ENCODE data around the gene CHM. TPM values are rescaled to one million over a fixed set of nuclear protein-coding genes. Genes with fewer than 3 reads are reported as not detected.

CHM gene
- total and polyA plus RNA-seq, 7 donors = 8.2 to 15.5 (median 13.1) TPM

DNA sequence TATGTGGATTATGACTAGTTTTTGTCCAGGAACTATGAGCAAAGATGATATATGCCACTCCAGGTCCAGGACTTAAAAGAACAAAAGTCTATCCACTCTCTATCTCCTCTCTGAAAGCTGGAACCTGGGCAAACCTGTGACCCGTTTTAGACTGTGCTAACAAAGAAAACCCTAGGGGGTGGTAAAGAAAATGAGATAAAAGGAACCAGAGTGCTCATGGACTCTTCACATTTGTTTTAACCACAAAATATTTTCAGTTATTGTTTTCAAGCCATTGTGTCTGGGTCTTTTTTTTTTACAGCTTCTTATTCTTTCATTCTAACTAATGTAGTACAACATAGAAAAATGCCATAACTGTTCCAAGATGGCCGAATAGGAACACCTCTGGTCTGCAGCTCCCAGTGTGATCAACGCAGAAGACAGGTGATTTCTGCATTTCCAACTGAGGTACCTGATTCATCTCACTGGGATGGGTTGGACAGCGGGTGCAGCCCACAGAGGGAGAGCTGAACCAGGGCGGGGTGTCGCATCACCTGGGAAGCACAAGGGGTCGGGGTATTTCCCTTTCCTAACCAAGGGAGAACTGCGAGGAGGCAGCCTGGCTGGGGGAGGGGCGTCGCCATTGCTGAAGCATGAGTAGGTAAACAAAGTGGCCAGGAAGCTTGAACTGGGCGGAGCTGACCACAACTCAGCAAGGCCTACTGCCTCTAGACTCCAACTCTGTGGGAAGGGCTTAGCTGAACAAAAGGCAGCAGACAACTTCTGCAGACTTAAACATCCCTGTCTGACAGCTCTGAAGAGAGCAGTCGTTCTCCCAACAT lies 45.1 kb downstream of the CHM start:
- TF ChIP-seq, protein P1, sequence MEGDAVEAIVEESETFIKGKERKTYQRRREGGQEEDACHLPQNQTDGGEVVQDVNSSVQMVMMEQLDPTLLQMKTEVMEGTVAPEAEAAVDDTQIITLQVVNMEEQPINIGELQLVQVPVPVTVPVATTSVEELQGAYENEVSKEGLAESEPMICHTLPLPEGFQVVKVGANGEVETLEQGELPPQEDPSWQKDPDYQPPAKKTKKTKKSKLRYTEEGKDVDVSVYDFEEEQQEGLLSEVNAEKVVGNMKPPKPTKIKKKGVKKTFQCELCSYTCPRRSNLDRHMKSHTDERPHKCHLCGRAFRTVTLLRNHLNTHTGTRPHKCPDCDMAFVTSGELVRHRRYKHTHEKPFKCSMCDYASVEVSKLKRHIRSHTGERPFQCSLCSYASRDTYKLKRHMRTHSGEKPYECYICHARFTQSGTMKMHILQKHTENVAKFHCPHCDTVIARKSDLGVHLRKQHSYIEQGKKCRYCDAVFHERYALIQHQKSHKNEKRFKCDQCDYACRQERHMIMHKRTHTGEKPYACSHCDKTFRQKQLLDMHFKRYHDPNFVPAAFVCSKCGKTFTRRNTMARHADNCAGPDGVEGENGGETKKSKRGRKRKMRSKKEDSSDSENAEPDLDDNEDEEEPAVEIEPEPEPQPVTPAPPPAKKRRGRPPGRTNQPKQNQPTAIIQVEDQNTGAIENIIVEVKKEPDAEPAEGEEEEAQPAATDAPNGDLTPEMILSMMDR (IDR thresholded peaks at IDR 0.05) = no peak
- Histone ChIP-seq H3K36me3 (ENCODE audit: insufficient read depth in 1 of 2, low read depth in 1 of 2) (no peaks in the 10 kb centered on the region), H3K27ac (no peak overlapping the region), H3K27me3 (ENCODE audit: insufficient read depth in 3 of 3, low read length in 2 of 3) (no peaks in the 10 kb centered on the region), H3K4me1 (no peaks in the 10 kb centered on the region), H3K4me3 (no peak overlapping the region), H3K9me3 (no peaks in the 10 kb centered on the region)
- intact Hi-C loops (cut with DNase I) = no loop called here
- 66 to 75% (median 74%) methylated on average over 12 of the region's 12 CpGs for WGBS, 3 donors
- ATAC-seq = no peak
- DNase-seq = no peak

DNA sequence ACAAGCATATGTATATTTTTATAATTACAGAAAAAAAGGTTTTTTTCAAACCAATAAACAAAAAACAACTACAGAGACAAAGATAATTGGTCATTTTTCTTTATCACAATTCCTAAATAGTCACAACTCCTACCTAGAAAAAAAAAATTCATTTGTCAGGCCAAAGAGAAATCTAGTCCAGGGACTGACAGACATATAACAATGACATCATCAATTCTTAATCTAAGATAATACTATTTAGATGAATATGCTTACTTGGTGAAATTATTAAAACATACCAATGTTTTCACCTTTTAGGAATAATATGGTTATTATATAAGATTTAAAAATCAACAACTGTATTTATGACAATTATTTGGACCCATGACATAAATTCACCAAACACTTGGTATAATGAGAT lies 48.4 kb downstream of the CHM start:
- Histone ChIP-seq H3K4me1 (no peaks in the 10 kb centered on the region), H3K9me3 (no peaks in the 10 kb centered on the region), H3K4me3 (no peak overlapping the region), H3K36me3 (ENCODE audit: insufficient read depth in 1 of 2, low read depth in 1 of 2) (no peaks in the 10 kb centered on the region), H3K27me3 (ENCODE audit: insufficient read depth in 3 of 3, low read length in 2 of 3) (no peaks in the 10 kb centered on the region), H3K27ac (no peak overlapping the region)
- TF ChIP-seq, protein P1 (IDR thresholded peaks at IDR 0.05) = no peak
- intact Hi-C loops (cut with DNase I) = no loop called here
- ATAC-seq = no peak
- DNase-seq = no peak

DNA sequence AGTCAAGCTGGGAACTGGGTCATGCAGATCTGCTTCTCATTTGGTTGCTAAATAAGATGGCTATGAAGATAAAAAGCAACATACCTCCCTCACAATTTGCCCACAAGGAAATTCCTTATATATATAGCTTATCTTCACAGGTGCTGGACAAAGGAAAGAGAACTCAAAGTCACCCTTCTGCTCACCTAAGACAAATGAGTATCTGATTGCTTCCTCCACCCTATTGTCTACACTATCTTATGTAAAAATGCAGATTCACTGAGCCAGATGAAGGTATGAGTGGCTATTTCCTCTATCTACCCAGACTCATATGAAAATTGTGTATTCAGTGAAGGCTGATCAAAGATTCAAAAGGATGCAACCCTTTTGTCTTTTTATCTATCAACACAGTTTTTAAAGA lies 50.8 kb downstream of the CHM start:
- TF ChIP-seq, protein P1 (IDR thresholded peaks at IDR 0.05) = no peak
- no peaks in the 10 kb centered on the region for H3K4me1 ChIP-seq
- H3K4me3 ChIP-seq = no peak overlapping the region
- ATAC-seq (no peak), DNase-seq (no peak)
- no peaks in the 10 kb centered on the region for H3K36me3 ChIP-seq (ENCODE audit: insufficient read depth in 1 of 2, low read depth in 1 of 2)
- no peaks in the 10 kb centered on the region for H3K27me3 ChIP-seq (ENCODE audit: insufficient read depth in 3 of 3, low read length in 2 of 3)
- intact Hi-C loops (cut with DNase I) = no loop called here
- H3K9me3 ChIP-seq = no peaks in the 10 kb centered on the region
- H3K27ac ChIP-seq = no peak overlapping the region

DNA sequence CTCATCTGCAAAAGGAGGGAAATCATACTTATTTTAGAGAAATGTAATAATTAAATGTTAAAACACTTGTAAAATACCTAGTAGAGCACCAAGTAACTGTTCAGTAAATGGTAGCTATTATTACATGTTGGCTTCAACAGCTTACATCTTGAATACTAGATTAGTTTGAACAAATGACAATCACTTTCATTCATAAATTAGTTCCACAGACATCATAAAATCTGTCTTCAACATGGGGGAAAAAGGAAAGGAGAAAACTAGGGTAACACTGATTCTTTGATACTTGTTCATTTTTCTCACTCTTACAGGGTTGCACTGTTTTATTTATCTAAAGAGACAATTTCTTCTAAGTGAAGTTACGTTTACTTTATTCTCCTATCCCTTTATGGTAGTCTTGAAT lies 51.7 kb downstream of the CHM start:
- TF ChIP-seq, protein P1 (IDR thresholded peaks at IDR 0.05) = no peak
- no peaks in the 10 kb centered on the region for H3K9me3 ChIP-seq
- no peaks in the 10 kb centered on the region for H3K4me1 ChIP-seq
- H3K27me3 ChIP-seq (ENCODE audit: insufficient read depth in 3 of 3, low read length in 2 of 3) = no peaks in the 10 kb centered on the region
- H3K4me3 ChIP-seq = no peak overlapping the region
- no peak overlapping the region for H3K27ac ChIP-seq
- WGBS, 3 donors = 79 to 96% (median 85%) methylated on average over 1 of the region's 1 CpG
- DNase-seq (no peak), ATAC-seq (no peak)
- intact Hi-C loops (cut with DNase I) = no loop called here
- H3K36me3 ChIP-seq (ENCODE audit: insufficient read depth in 1 of 2, low read depth in 1 of 2) = no peaks in the 10 kb centered on the region

DNA sequence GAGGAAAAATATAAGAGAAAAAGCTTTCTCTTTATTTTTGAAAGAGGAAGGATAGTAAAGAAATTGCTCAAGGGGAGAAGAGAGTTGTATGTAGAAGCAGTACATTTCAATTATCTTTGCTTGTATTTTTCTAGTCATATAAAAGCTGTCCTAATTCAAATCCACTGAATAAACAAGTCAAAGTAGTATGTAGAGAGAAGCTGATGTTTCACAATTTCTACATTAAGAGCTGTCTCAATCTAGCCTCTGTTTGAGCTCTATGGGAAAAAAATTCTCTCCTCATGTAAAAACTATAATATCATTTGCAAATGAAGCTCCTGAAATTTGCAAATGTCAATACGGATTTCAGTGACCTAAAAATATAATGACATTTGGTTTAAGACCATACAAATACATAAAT lies 52.6 kb downstream of the CHM start:
- ATAC-seq (no peak), DNase-seq (no peak)
- 44 to 88% (median 59%) methylated on average over 1 of the region's 1 CpG for WGBS, 3 donors
- Histone ChIP-seq H3K27me3 (ENCODE audit: insufficient read depth in 3 of 3, low read length in 2 of 3) (no peaks in the 10 kb centered on the region), H3K27ac (no peak overlapping the region), H3K36me3 (ENCODE audit: insufficient read depth in 1 of 2, low read depth in 1 of 2) (no peaks in the 10 kb centered on the region), H3K4me3 (no peak overlapping the region), H3K9me3 (no peaks in the 10 kb centered on the region), H3K4me1 (no peaks in the 10 kb centered on the region)
- TF ChIP-seq, protein P1 (IDR thresholded peaks at IDR 0.05) = no peak
- intact Hi-C loops (cut with DNase I) = no loop called here

Measured in psoas muscle (tissue), 8 donors.